Body of pancreas (tissue), 4 donors: ENCODE results near the gene MBNL1.

Source experiments
- CTCF ChIP-seq, 7 experiments: fragments of 450-650 bp in 4 of 7; fragments of 200-600 bp in 3 of 7; sonication (generic) in 3 of 7; IDR thresholded peaks; one replicate each; pipeline ENCODE4 v1.5.1; 2016 to 2019; ENCODE audit warnings: antibody characterized with exemption in 7 of 7
- POLR2A ChIP-seq, 3 donors: fragments of 450-650 bp; IDR thresholded peaks; one replicate each; pipeline ENCODE4 v1.6.1; 2016; ENCODE audit warnings: antibody characterized with exemption in 3 of 3, mild to moderate bottlenecking in 2 of 3

GRCh38 chr3:152389316-152389934 lies 120.7 kb downstream of the MBNL1 start:
- TF ChIP-seq CTCF (IDR thresholded peaks at IDR 0.05) (no peak), POLR2A (IDR thresholded peaks at IDR 0.05) (no peak)
